Astrocyte (in vitro differentiated cells and primary cell): ENCODE results near the gene IL15. TPM values are rescaled to one million over a fixed set of nuclear protein-coding genes. Genes with fewer than 3 reads are reported as not detected.
A peak's percentile ranks its signal among the peaks of the same experiment; 100 is the strongest.
"Not testable (repeated sequence)": the region's sequence is repeated elsewhere in the genome, so short reads cannot be mapped to it uniquely, and the experiment has no call there.

ENCODE experiments used
- DNase-seq: peaks from one replicate; pipeline ENCODE4 v3.0.0-alpha.2; 2010; ENCODE audit warnings: low read depth
- FAIRE-seq: peaks from 2 replicates; lab custom pipeline; 2011; peaks lifted over from hg19 to GRCh38; lab: Jason Lieb, UNC
- H2AFZ ChIP-seq: 2 replicates; pipeline ENCODE4 v1.6.0; 2012; ENCODE audit warnings: low read depth, low read length, inconsistent platforms
- H3K27ac ChIP-seq: 2 replicates; pipeline ENCODE4 v1.5.1; 2011; ENCODE audit warnings: low read depth, low read length, inconsistent platforms
- H3K27me3 ChIP-seq: 2 replicates; pipeline ENCODE4 v1.6.0; 2011; ENCODE audit warnings: low read length, inconsistent platforms; ENCODE audit not compliant: insufficient read depth
- H3K36me3 ChIP-seq: 2 replicates; pipeline ENCODE4 v1.5.1; 2011; ENCODE audit warnings: low read length, inconsistent platforms; ENCODE audit not compliant: insufficient read depth
- H3K4me1 ChIP-seq: 2 replicates; pipeline ENCODE4 v1.5.1; 2011; ENCODE audit warnings: low read length, inconsistent platforms; ENCODE audit not compliant: insufficient read depth
- H3K4me2 ChIP-seq: 2 replicates; pipeline ENCODE4 v1.6.0; 2012; ENCODE audit warnings: low read length, inconsistent platforms
- H3K4me3 ChIP-seq: 2 replicates; pipeline ENCODE4 v1.5.1; 2011; ENCODE audit warnings: low read depth, mild to moderate bottlenecking, low read length, inconsistent platforms; ENCODE audit not compliant: insufficient read depth
- H3K79me2 ChIP-seq: 2 replicates; pipeline ENCODE4 v1.6.0; 2012; ENCODE audit warnings: mild to moderate bottlenecking, low read length, inconsistent platforms; ENCODE audit not compliant: insufficient read depth
- H3K9ac ChIP-seq: 2 replicates; pipeline ENCODE4 v1.6.0; 2012; ENCODE audit warnings: mild to moderate bottlenecking, low read length, inconsistent platforms
- H3K9me3 ChIP-seq: 2 replicates; pipeline ENCODE4 v1.5.1; 2012; ENCODE audit warnings: low read depth, mild to moderate bottlenecking, low read length, inconsistent platforms; ENCODE audit not compliant: insufficient read depth
- H4K20me1 ChIP-seq: 2 replicates; pipeline ENCODE4 v1.6.0; 2012; ENCODE audit warnings: low read length, inconsistent platforms; ENCODE audit not compliant: insufficient read depth
- H3K27ac Mint-ChIP-seq: one replicate; pipeline ENCODE4 v1.8.0; 2021; ENCODE audit warnings: mild to moderate bottlenecking, mixed read lengths; ENCODE audit not compliant: unreplicated experiment
- H3K27me3 Mint-ChIP-seq: one replicate; pipeline ENCODE4 v1.8.0; 2021; ENCODE audit warnings: low read depth, mixed read lengths; ENCODE audit not compliant: unreplicated experiment
- H3K36me3 Mint-ChIP-seq: one replicate; pipeline ENCODE4 v1.8.0; 2021; ENCODE audit warnings: low read depth, mixed read lengths; ENCODE audit not compliant: unreplicated experiment
- H3K4me1 Mint-ChIP-seq: one replicate; pipeline ENCODE4 v1.8.0; 2021; ENCODE audit warnings: low read depth, mixed read lengths; ENCODE audit not compliant: unreplicated experiment
- H3K4me3 Mint-ChIP-seq: one replicate; pipeline ENCODE4 v1.8.0; 2021; ENCODE audit warnings: mild to moderate bottlenecking, moderate library complexity, mixed read lengths; ENCODE audit not compliant: unreplicated experiment
- H3K9me3 Mint-ChIP-seq: one replicate; pipeline ENCODE4 v1.8.0; 2021; ENCODE audit warnings: mild to moderate bottlenecking, mixed read lengths; ENCODE audit not compliant: unreplicated experiment
- EZH2 ChIP-seq: IDR thresholded peaks from 2 replicates; pipeline ENCODE4 v1.6.1; 2012; ENCODE audit warnings: mild to moderate bottlenecking, low read length, inconsistent platforms; ENCODE audit not compliant: insufficient read depth
- total RNA-seq: library from RNA; stranded (reverse); gene quantifications from 2 replicates; pipeline ENCODE4 v1.2.1, GENCODE V29; 2021
- TF ChIP-seq, protein P1 (sequence below): IDR thresholded peaks from 2 replicates; pipeline ENCODE4 v1.5.1; 2011; ENCODE audit warnings: low read depth, mild to moderate bottlenecking, inconsistent platforms, low read length, moderate library complexity; ENCODE audit not compliant: insufficient read depth

Gene IL15
- total RNA-seq, 1 donor from 2014 or later: 3.6 TPM

DNA sequence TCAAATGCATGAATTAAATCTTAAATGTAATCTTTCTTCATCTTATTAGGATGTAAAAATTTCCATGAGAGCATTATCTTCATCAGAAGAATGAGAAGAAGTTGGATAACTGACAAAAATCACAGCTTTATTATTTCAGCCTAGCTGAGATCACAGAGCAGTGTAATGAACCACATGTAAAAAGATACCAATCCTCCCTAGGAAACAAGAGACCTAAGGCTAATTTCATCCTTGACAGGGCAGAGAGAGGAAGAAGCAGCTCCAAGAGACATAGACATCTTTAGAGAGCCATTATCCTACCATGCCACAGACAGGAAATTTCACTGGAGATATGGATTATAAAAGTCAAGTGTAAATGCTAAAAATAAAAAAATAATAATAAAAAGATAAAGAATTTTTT is 40.9 kb upstream of the IL15 start:
- H2AFZ ChIP-seq: no peak overlapping the region
- no peak overlapping the region for H3K4me3 ChIP-seq
- no peak overlapping the region for H3K4me3 Mint-ChIP-seq
- DNase-seq (peak; percentile 29), FAIRE-seq (peak; percentile 5)
- no peaks in the 10 kb centered on the region for H3K27me3 ChIP-seq
- H3K9ac ChIP-seq: no peak overlapping the region
- H3K4me1 ChIP-seq: no peaks in the 10 kb centered on the region
- H3K27me3 Mint-ChIP-seq: no peaks in the 10 kb centered on the region
- no peaks in the 10 kb centered on the region for H4K20me1 ChIP-seq
- no peaks in the 10 kb centered on the region for H3K36me3 ChIP-seq
- no peaks in the 10 kb centered on the region for H3K4me1 Mint-ChIP-seq
- no peaks in the 10 kb centered on the region for H3K36me3 Mint-ChIP-seq
- no peaks in the 10 kb centered on the region for H3K79me2 ChIP-seq
- peaks cover 3% of the 10 kb centered on the region for H3K9me3 Mint-ChIP-seq
- TF ChIP-seq, protein P1, sequence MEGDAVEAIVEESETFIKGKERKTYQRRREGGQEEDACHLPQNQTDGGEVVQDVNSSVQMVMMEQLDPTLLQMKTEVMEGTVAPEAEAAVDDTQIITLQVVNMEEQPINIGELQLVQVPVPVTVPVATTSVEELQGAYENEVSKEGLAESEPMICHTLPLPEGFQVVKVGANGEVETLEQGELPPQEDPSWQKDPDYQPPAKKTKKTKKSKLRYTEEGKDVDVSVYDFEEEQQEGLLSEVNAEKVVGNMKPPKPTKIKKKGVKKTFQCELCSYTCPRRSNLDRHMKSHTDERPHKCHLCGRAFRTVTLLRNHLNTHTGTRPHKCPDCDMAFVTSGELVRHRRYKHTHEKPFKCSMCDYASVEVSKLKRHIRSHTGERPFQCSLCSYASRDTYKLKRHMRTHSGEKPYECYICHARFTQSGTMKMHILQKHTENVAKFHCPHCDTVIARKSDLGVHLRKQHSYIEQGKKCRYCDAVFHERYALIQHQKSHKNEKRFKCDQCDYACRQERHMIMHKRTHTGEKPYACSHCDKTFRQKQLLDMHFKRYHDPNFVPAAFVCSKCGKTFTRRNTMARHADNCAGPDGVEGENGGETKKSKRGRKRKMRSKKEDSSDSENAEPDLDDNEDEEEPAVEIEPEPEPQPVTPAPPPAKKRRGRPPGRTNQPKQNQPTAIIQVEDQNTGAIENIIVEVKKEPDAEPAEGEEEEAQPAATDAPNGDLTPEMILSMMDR: no peak
- no peak for TF ChIP-seq EZH2
- H3K9me3 ChIP-seq: peaks cover 5% of the 10 kb centered on the region
- no peak overlapping the region for H3K27ac ChIP-seq
- H3K4me2 ChIP-seq: no peak overlapping the region
- H3K27ac Mint-ChIP-seq: no peak overlapping the region

DNA sequence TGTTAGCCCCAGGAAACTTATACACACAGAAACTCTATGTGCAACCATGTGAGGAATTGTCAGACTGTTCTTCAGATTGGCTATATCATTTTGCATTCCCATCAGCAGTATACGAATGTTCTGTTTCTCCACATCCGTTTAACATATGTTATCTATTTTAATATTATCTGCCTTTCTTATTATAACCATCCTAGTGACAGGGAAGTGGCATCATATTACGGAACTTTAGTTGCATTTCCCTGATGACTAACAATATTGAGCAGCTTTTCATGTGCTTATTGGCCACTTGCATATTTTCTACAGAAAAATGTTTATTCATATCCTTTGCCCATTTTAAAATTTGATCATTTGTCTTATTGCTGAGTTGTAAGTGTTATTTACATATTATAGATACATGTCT is 36.5 kb upstream of the IL15 start:
- no peaks in the 10 kb centered on the region for H3K36me3 ChIP-seq
- no peaks in the 10 kb centered on the region for H3K9me3 ChIP-seq

GRCh38 chr4:141604683-141605082 is 31.7 kb upstream of the IL15 start:
- H3K27ac Mint-ChIP-seq, H3K36me3 Mint-ChIP-seq: not testable (repeated sequence)

More for the DNA sequence above, 36.5 kb upstream of the IL15 start:
- Mint-ChIP-seq H3K27ac (no peak overlapping the region), H3K9me3 (no peaks in the 10 kb centered on the region), H3K4me3 (no peak overlapping the region), H3K4me1 (peaks cover 3% of the 10 kb centered on the region), H3K36me3 (no peaks in the 10 kb centered on the region), H3K27me3 (no peaks in the 10 kb centered on the region)
- Histone ChIP-seq H3K9ac (no peak overlapping the region), H3K79me2 (no peaks in the 10 kb centered on the region), H3K27ac (no peak overlapping the region), H4K20me1 (no peaks in the 10 kb centered on the region), H2AFZ (no peak overlapping the region), H3K27me3 (no peaks in the 10 kb centered on the region), H3K4me3 (no peak overlapping the region), H3K4me2 (no peak overlapping the region), H3K4me1 (no peaks in the 10 kb centered on the region)
- FAIRE-seq (no peak), DNase-seq (no peak)
- no peak for TF ChIP-seq EZH2
- TF ChIP-seq, protein P1: no peak

More at GRCh38 chr4:141604683-141605082, 31.7 kb upstream of the IL15 start:
- H2AFZ ChIP-seq, H3K4me2 ChIP-seq, H3K9me3 Mint-ChIP-seq, FAIRE-seq, H3K27me3 Mint-ChIP-seq, H3K27ac ChIP-seq, H3K27me3 ChIP-seq, H4K20me1 ChIP-seq, H3K4me1 ChIP-seq, H3K4me3 Mint-ChIP-seq, H3K9ac ChIP-seq, H3K79me2 ChIP-seq, H3K4me3 ChIP-seq, H3K4me1 Mint-ChIP-seq, H3K36me3 ChIP-seq, H3K9me3 ChIP-seq, DNase-seq: not testable (repeated sequence)
